Renal cortex interstitium (tissue), 11 donors: ENCODE results near the gene DRD5. TPM values are rescaled to one million over a fixed set of nuclear protein-coding genes. Genes with fewer than 3 reads are reported as not detected.

Experiments used
- DNase-seq, 11 donors: peaks; one replicate each; pipeline ENCODE4 v3.0.0-alpha.2; 2013; ENCODE audit warnings: low read depth in 9 of 11, low spot score in 4 of 11; ENCODE audit errors: extremely low read depth in 1 of 11
- polyA plus RNA-seq, 3 donors: library from polyadenylated mRNA; unstranded; fragments of 120-200 nt; gene quantifications; one replicate each; pipeline ENCODE4 v1.2.1, GENCODE V29; 2013; ENCODE audit not compliant: insufficient read length in 3 of 3

Gene DRD5
- polyA plus RNA-seq, 3 donors = 0.76 to 1.0 (median 0.81) TPM

DNA sequence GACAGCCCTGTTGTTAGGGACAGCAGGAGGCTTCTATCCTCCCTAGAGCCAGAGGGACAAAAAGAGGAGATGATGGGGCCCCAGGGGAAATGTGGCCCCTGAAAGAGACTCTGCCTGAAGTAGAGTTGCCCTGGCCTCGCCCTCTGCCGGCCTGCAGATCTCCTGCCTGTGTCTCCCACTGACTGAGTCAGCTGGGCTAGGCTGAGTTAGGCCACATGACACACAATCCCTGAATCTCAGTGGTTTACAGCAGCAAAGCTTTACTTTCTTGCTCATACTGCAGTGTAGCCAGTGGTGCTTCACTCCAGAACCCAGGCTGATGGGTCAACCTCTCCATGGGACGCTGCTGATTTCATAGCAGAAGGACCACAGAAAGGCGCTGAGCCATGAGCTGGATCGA, 23.5 kb downstream of the DRD5 start:
- no peak for DNase-seq

DNA sequence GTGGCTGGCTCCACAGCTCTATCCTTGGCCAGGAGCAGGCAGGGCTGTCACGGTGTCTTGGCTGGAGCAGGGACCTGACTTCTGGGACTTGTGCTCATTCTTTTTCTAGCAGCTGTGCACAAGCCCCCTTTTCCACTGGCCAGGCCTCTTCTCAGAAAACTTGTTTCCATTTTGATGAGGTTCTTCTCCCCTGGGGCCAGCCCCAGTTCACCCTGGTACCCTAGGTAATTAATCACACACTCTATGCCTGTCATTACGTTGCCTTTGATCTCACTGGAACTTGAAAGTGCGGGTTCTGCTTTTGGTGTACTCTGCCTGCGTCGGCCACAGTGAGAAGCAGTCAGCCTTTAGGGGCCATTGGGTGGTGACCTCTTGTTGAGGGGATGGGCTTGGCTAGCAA, 26.6 kb downstream of the DRD5 start:
- DNase-seq = no peak

DNA sequence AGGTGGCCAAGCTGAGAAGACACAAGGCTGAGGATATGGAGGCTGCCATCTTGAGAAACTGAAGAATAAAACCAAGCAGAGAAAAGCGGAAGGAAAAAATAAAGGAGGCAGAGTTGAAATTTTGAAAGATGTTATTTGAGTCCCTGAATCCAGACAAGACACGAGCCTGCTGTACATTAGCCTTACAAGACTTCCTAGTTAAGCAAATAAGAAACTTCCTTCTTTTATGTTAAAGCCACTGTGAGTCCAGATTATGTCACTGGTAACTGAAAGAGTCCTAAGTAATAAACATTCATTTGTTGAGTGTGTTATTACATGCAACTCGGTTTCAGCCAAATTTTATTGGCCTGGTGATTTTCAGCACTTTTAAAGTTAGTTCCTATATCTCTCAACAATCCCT, 30.4 kb downstream of the DRD5 start:
- DNase-seq = no peak

DNA sequence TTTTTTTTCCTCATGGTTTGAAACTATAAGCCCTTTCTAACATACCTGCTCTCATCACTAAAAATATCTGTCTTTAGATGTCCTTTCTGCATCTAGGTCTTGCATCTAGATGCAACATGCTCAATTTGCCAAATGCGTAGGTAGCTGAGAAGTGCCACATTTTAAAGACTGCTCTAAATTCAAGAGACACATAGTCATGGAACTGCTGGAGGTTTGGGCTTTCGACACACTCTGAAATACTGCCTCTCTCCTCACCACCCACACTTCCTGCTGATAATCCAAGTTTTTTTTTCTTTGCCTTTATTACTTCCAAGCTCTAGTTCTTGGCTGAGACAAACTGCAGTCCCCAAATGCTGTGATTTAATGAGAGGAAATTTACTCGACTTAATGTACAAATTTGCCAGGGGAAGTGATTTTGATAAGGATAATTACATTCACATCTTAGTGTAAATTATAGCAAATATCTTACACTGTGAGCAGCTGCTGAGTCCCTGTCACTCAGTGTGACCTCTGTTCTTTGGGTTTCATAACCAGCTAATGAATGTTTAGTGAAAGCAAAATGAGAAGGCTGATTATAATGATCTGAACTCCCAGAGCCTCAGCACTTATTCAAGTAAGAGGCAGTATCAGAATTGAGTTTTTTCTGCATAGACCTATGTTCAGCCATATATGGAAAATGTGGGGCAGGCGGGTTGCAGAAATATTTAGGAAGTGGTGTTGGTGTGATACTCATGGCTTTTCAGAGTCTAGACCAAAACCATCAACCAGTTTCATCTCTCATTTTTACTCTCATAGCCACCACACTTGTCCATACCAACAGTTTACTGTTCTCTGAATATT, 31.3 kb downstream of the DRD5 start:
- DNase-seq = no peak

DNA sequence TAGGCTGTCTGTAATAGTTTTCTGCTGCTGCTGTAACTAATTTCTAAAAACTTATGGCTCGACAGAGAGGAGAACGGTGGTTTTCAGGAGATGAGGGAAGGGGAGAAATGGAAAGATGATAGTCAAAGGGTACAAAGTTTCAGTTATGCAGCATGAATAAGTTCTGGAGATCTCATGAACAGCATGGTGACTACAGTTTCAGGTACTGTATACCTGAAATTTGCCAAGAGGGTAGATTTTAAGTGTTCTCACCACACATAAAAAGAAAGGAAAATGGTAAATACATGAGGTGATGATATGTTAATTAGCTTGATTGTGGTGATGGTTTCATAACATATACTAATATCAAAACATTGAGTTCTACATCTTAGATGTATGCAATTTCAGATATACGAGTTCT, 34.9 kb downstream of the DRD5 start:
- no peak for DNase-seq

DNA sequence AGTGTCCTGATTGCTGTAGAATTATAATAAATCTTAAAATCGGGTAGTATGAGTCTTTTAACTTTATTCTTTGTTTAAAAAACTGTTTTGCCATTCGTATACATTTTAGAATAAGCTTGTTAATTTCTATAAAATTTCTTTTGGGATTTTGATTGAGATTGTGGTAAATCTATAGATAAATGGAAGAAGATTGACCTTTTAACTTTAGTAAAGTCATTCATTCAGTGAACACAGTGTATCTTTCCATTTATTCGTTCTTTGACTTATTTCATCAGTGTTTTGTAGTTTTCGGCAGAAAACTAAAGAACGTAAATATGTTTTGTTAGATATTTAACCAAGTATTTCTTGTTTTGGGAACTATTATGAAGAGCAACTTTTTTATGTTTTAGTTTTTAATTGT, 38.9 kb downstream of the DRD5 start:
- no peak for DNase-seq

DNA sequence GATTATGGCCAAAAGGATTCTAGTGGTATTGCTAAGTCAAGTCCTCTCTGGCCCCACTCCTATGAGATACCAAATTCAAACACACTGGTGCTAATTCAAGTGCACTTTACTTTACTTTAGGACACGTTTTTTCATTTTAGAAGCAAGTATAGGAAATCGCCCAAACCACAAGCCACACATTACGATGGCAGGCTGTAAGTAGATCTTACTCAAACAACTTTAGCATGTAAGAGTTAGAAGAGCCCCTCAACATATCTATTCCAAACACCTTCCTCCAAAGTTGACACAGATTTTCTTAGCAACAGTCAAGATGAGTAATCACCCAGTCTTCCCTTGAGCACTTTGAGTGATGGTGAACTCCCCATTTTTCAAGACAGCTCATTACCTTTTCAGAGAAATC, 43.6 kb downstream of the DRD5 start:
- no peak for DNase-seq

DNA sequence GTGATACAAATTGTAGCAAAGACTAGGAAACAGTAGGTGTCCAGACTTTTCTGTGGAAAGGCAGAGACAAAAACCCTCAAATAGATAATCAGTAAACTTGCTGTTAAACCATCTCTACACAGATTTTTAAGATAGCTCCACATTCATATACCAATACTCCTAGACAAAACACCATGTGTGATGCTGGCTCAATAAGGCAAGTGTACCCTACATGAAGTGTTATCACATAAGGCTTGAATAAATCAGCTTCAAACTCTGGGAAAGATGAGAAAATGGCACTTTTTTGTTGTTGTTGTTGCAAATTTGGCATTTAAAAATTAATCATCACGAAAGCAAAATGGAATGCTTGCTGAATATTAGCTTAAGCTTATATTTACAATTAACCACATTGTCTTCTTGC, 45.1 kb downstream of the DRD5 start:
- DNase-seq = no peak

DNA sequence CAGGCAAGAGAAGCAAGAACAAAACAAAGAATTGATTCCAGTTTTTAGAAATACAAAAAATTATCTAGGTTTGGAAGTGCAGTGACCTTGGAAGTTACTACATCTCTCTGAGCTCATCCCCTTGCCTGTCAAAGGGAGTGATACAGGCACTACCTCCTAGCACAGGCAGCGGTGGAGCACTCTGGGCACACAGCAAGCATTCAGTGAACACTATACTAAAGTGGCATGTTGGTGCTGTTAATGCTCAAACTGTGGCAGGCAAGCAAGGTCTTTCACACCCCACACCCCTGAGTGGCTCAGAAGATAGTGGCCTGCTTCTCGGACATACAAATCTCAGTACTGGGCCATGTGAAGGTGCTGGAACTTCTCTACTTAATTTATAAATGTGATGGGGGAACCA, 51.2 kb downstream of the DRD5 start:
- DNase-seq = no peak

DNA sequence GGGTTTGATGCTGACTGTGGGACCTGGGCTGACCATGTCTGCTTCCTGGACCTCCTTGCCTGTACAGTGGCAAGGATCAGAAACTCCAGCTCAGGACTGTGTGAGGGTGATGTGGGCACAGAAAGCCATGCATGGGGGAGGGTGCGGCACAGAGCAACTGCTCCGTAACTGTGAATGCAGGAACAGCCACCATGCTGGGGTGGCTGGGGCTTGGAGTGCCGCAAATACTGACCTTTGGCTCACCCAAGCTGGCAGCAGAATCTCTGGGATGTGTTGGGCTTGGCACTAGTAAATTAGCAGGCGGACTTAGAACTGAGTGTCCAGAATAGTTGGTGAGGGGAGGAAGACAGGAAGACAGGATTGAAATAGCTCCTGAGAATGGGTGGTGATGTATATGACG, 52.0 kb downstream of the DRD5 start:
- DNase-seq = no peak

Other genes with a start within 250 kb of the DRD5 start
- gene SLC2A9, start 239.9 kb downstream of the DRD5 start, polyA plus RNA-seq = 10 to 100 TPM in 2 of 3 donors, 1 to 10 TPM in 1; 10.0 to 11.1 (median 10.8) TPM